ENCODE measurements around the gene JAKMIP2. TPM values are rescaled to one million over a fixed set of nuclear protein-coding genes. Genes with fewer than 3 reads are reported as not detected.

JAKMIP2 gene
- total and polyA plus RNA-seq, 4 donors, result 0.13 to 1.9 (median 0.42) TPM; not detected in 1

GRCh38 chr5:147633173-147633572 lies 149.4 kb downstream of the JAKMIP2 start:
- no peaks in the 10 kb centered on the region for H3K27me3 ChIP-seq (ENCODE audit: control insufficient read depth in 1 of 2, insufficient read depth in 2 of 2, low read length in 1 of 2)
- H3K9me3 ChIP-seq (ENCODE audit: control insufficient read depth, low read length), result no peaks in the 10 kb centered on the region
- no peak for ATAC-seq (ENCODE audit: low FRiP score)
- DNase-seq, result no peak
- no peaks in the 10 kb centered on the region for H3K4me1 ChIP-seq (ENCODE audit: control insufficient read depth in 1 of 2, insufficient read depth in 2 of 2, low read length in 2 of 2)
- H3K27ac ChIP-seq (ENCODE audit: low read depth in 1 of 2, low read length in 2 of 2), result no peak overlapping the region
- H3K4me3 ChIP-seq (ENCODE audit: low read length in 2 of 2), result no peak overlapping the region
- intact Hi-C loops (cut with DNase I), result no loop called here
- no peaks in the 10 kb centered on the region for H3K36me3 ChIP-seq (ENCODE audit: control insufficient read depth in 1 of 2, insufficient read depth in 2 of 2, low read length in 1 of 2)

GRCh38 chr5:147631428-147632003 lies 151.0 kb downstream of the JAKMIP2 start:
- WGBS, 2 donors, result 95% methylated on average over 4 of the region's 4 CpGs
- ATAC-seq (ENCODE audit: low FRiP score), result no peak

DNA sequence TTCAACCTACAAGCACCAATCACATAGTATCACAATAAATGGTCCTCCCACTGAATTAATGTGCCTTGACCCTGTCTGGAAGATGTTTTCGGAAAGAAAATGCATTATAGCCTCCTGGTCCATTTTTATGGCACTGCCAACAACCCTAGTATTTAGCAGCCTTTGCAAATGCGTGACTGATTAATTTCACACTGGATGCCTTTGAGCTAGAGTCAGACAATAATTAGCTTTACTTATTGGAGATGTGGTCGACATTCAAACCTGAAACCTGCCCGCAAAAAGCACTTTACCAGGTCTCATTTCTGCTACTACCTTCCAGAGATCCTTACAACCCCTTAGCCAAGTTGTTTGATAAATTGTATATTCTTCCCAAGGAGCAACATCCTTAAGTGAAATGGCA lies 153.3 kb downstream of the JAKMIP2 start:
- no peaks in the 10 kb centered on the region for H3K27me3 ChIP-seq (ENCODE audit: control insufficient read depth in 1 of 2, insufficient read depth in 2 of 2, low read length in 1 of 2)
- H3K4me3 ChIP-seq (ENCODE audit: low read length in 2 of 2), result no peak overlapping the region
- 94 to 95% methylated on average over 4 of the region's 4 CpGs for WGBS, 2 donors
- DNase-seq (no peak), ATAC-seq (ENCODE audit: low FRiP score) (no peak)
- no peaks in the 10 kb centered on the region for H3K4me1 ChIP-seq (ENCODE audit: control insufficient read depth in 1 of 2, insufficient read depth in 2 of 2, low read length in 2 of 2)
- no peaks in the 10 kb centered on the region for H3K9me3 ChIP-seq (ENCODE audit: control insufficient read depth, low read length)
- no peaks in the 10 kb centered on the region for H3K36me3 ChIP-seq (ENCODE audit: control insufficient read depth in 1 of 2, insufficient read depth in 2 of 2, low read length in 1 of 2)
- H3K27ac ChIP-seq (ENCODE audit: low read depth in 1 of 2, low read length in 2 of 2), result no peak overlapping the region
- intact Hi-C loops (cut with DNase I), result loop anchor here (2.0 to 10.0 kb wide), 2 partner anchors 194 to 306 kb away; no protein-coding TSS in a partner anchor

More at GRCh38 chr5:147631428-147632003, 151.0 kb downstream of the JAKMIP2 start:
- no peaks in the 10 kb centered on the region for H3K36me3 ChIP-seq (ENCODE audit: control insufficient read depth in 1 of 2, insufficient read depth in 2 of 2, low read length in 1 of 2)
- H3K4me1 ChIP-seq (ENCODE audit: control insufficient read depth in 1 of 2, insufficient read depth in 2 of 2, low read length in 2 of 2), result no peaks in the 10 kb centered on the region
- intact Hi-C loops (cut with DNase I), result no loop called here
- H3K4me3 ChIP-seq (ENCODE audit: low read length in 2 of 2), result no peak overlapping the region
- no peaks in the 10 kb centered on the region for H3K27me3 ChIP-seq (ENCODE audit: control insufficient read depth in 1 of 2, insufficient read depth in 2 of 2, low read length in 1 of 2)
- no peak for DNase-seq
- H3K27ac ChIP-seq (ENCODE audit: low read depth in 1 of 2, low read length in 2 of 2), result no peak overlapping the region
- no peaks in the 10 kb centered on the region for H3K9me3 ChIP-seq (ENCODE audit: control insufficient read depth, low read length)

- DNase-seq (no peak), ATAC-seq (ENCODE audit: low FRiP score) (peak; percentile 79)
- H3K4me1 ChIP-seq (ENCODE audit: control insufficient read depth in 1 of 2, insufficient read depth in 2 of 2, low read length in 2 of 2), result no peaks in the 10 kb centered on the region
- no peaks in the 10 kb centered on the region for H3K27me3 ChIP-seq (ENCODE audit: control insufficient read depth in 1 of 2, insufficient read depth in 2 of 2, low read length in 1 of 2)
- H3K27ac ChIP-seq (ENCODE audit: low read depth in 1 of 2, low read length in 2 of 2), result no peak overlapping the region
- WGBS, 2 donors, result 50 to 51% methylated on average over 8 of the region's 8 CpGs
- intact Hi-C loops (cut with DNase I), result loop anchor here (1.0 to 10.0 kb wide), 3 partner anchors 194 to 307 kb away; no protein-coding TSS in a partner anchor
- no peaks in the 10 kb centered on the region for H3K36me3 ChIP-seq (ENCODE audit: control insufficient read depth in 1 of 2, insufficient read depth in 2 of 2, low read length in 1 of 2)
- no peaks in the 10 kb centered on the region for H3K9me3 ChIP-seq (ENCODE audit: control insufficient read depth, low read length)
- H3K4me3 ChIP-seq (ENCODE audit: low read length in 2 of 2), result no peak overlapping the region
Measured at GRCh38 chr5:147628058-147628895, 154.3 kb downstream of the JAKMIP2 start.

DNA sequence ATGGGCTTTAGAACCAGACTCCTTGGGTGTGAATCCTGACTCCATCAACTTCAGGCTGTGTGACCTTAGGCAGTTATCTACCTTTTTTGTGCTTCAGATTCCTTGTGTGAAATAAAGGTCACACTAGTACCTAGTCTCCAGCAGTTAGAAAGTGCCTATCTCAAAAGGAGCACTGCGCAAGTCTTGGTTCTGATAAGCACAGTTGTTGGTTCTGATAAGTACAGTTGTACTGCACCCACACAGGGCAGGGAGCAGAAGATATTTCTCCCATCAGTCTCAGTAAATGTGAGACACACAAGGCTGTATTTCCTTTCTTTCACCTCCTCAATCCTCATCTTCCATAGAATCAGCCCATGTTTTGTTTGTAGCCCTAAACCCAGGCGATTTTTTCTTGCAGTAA lies 156.1 kb downstream of the JAKMIP2 start:
- Histone ChIP-seq H3K4me3 (ENCODE audit: low read length in 2 of 2) (no peak overlapping the region), H3K4me1 (ENCODE audit: control insufficient read depth in 1 of 2, insufficient read depth in 2 of 2, low read length in 2 of 2) (no peaks in the 10 kb centered on the region), H3K36me3 (ENCODE audit: control insufficient read depth in 1 of 2, insufficient read depth in 2 of 2, low read length in 1 of 2) (no peaks in the 10 kb centered on the region), H3K27me3 (ENCODE audit: control insufficient read depth in 1 of 2, insufficient read depth in 2 of 2, low read length in 1 of 2) (no peaks in the 10 kb centered on the region), H3K27ac (ENCODE audit: low read depth in 1 of 2, low read length in 2 of 2) (no peak overlapping the region), H3K9me3 (ENCODE audit: control insufficient read depth, low read length) (no peaks in the 10 kb centered on the region)
- intact Hi-C loops (cut with DNase I), result loop anchor here in 1 of 2 donors (10.0 kb wide), 1 partner anchor 308 kb away; no protein-coding TSS in a partner anchor
- DNase-seq, result no peak
- no peak for ATAC-seq (ENCODE audit: low FRiP score)
- WGBS, 2 donors, result 71 to 84% methylated on average over 2 of the region's 2 CpGs

GRCh38 chr5:147621016-147621415 lies 161.5 kb downstream of the JAKMIP2 start:
- DNase-seq (no peak), ATAC-seq (ENCODE audit: low FRiP score) (no peak)
- no peak overlapping the region for H3K4me3 ChIP-seq (ENCODE audit: low read length in 2 of 2)
- no peaks in the 10 kb centered on the region for H3K27me3 ChIP-seq (ENCODE audit: control insufficient read depth in 1 of 2, insufficient read depth in 2 of 2, low read length in 1 of 2)
- H3K27ac ChIP-seq (ENCODE audit: low read depth in 1 of 2, low read length in 2 of 2), result no peak overlapping the region
- H3K4me1 ChIP-seq (ENCODE audit: control insufficient read depth in 1 of 2, insufficient read depth in 2 of 2, low read length in 2 of 2), result no peaks in the 10 kb centered on the region
- no peaks in the 10 kb centered on the region for H3K36me3 ChIP-seq (ENCODE audit: control insufficient read depth in 1 of 2, insufficient read depth in 2 of 2, low read length in 1 of 2)
- intact Hi-C loops (cut with DNase I), result loop anchor here in 1 of 2 donors (10.0 kb wide), 1 partner anchor 314 kb away; no protein-coding TSS in a partner anchor
- H3K9me3 ChIP-seq (ENCODE audit: control insufficient read depth, low read length), result peaks cover 1% of the 10 kb centered on the region

- Histone ChIP-seq H3K4me1 (ENCODE audit: control insufficient read depth in 1 of 2, insufficient read depth in 2 of 2, low read length in 2 of 2) (no peaks in the 10 kb centered on the region), H3K27ac (ENCODE audit: low read depth in 1 of 2, low read length in 2 of 2) (no peak overlapping the region), H3K36me3 (ENCODE audit: control insufficient read depth in 1 of 2, insufficient read depth in 2 of 2, low read length in 1 of 2) (no peaks in the 10 kb centered on the region), H3K4me3 (ENCODE audit: low read length in 2 of 2) (no peak overlapping the region), H3K9me3 (ENCODE audit: control insufficient read depth, low read length) (peaks cover 3% of the 10 kb centered on the region), H3K27me3 (ENCODE audit: control insufficient read depth in 1 of 2, insufficient read depth in 2 of 2, low read length in 1 of 2) (no peaks in the 10 kb centered on the region)
- WGBS, 2 donors, result 76 to 82% methylated on average over 2 of the region's 2 CpGs
- intact Hi-C loops (cut with DNase I), result no loop called here
- ATAC-seq (ENCODE audit: low FRiP score), result no peak
- no peak for DNase-seq
Measured at GRCh38 chr5:147619281-147619878, 163.1 kb downstream of the JAKMIP2 start.

GRCh38 chr5:147617711-147618350 lies 164.7 kb downstream of the JAKMIP2 start:
- intact Hi-C loops (cut with DNase I), result no loop called here
- WGBS, 2 donors, result 58 to 62% methylated on average over 6 of the region's 6 CpGs
- no peak overlapping the region for H3K27ac ChIP-seq (ENCODE audit: low read depth in 1 of 2, low read length in 2 of 2)
- DNase-seq (no peak), ATAC-seq (ENCODE audit: low FRiP score) (no peak)
- no peaks in the 10 kb centered on the region for H3K27me3 ChIP-seq (ENCODE audit: control insufficient read depth in 1 of 2, insufficient read depth in 2 of 2, low read length in 1 of 2)
- peaks cover 3% of the 10 kb centered on the region for H3K9me3 ChIP-seq (ENCODE audit: control insufficient read depth, low read length)
- no peaks in the 10 kb centered on the region for H3K4me1 ChIP-seq (ENCODE audit: control insufficient read depth in 1 of 2, insufficient read depth in 2 of 2, low read length in 2 of 2)
- H3K4me3 ChIP-seq (ENCODE audit: low read length in 2 of 2), result no peak overlapping the region
- H3K36me3 ChIP-seq (ENCODE audit: control insufficient read depth in 1 of 2, insufficient read depth in 2 of 2, low read length in 1 of 2), result no peaks in the 10 kb centered on the region
